Activated CD8-positive, alpha-beta memory T cell treated with anti-CD3 and anti-CD28 coated beads, Interleukin-2, amount 50 U/mL, for 24 hours (primary cell): ENCODE data around the gene CDK19.
"Not testable (repeated sequence)": the region's sequence is repeated elsewhere in the genome, so short reads cannot be mapped to it uniquely, and the experiment has no call there.

ENCODE experiments used
- DNase-seq: peaks from one replicate; pipeline ENCODE4 v3.0.0-alpha.2; 2020; ENCODE audit errors: extremely low read depth

Gene CDK19

DNA sequence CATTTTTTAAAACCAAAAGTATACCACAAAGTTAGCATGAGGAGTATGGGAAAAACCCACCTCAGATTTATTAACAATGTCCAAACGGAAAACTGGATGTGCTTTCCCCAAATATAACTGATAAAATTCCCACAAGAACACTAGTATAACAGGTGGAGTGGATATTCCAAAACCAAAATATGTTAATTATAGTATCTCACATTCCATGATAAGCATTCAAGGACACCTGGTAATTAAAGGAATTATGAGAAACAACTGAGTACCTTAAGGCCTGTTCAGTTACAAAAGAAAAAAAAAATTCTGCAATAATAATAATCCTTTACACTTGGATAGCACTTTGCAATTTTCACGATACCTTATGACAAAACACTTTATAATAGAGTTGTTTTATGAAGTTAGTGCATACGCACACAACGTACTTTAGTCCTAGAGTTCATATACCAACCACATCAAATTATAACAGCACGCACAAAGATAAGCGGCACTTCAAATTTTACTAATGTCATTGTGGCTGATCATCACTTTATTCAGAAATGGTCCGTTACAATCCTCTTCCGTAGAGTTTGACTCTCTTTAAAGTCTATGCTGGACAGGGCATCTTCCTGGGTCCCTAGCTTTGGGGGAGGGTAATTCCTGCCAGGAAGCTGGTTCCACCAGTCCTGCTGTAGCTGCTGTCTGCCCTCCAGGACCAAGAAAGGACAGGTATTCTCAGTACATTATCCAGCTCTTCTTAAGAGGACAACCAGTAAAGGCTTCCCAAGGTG lies 1.7 kb downstream of the CDK19 start:
- no peak for DNase-seq

GRCh38 chr6:110812719-110813118 lies 2.5 kb downstream of the CDK19 start:
- no peak for DNase-seq

DNA sequence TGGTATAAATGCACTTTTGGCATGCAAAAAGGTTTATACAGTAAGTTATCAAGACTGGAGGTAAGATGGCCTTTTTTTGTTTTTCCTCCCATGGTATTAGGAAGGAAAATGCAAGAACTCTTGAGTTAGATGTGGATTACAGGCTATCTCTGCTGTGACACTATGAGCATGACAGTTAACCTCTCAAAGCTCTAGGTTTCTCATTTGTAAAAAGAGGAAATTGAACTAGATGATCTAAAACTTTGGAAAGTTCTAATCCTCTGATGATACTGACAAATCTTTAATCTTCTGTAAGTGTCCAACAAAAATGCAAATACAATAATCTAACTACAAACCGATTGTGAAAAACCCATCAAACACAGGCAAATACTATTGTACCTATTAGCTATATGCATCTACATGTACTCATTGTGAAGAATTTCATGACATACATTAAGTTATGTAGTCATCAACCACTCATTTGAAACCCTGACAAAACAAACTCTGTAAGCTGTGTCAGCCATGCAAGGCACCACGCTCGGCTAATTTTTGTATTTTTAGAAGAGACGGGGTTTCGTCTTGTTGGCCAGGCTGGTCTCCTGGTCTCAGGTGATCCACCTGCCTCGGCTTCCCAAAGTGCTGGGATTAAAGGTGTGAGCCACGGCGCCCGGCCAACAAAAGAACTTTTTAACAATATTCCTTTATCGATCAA lies 4.2 kb downstream of the CDK19 start:
- no peak for DNase-seq

DNA sequence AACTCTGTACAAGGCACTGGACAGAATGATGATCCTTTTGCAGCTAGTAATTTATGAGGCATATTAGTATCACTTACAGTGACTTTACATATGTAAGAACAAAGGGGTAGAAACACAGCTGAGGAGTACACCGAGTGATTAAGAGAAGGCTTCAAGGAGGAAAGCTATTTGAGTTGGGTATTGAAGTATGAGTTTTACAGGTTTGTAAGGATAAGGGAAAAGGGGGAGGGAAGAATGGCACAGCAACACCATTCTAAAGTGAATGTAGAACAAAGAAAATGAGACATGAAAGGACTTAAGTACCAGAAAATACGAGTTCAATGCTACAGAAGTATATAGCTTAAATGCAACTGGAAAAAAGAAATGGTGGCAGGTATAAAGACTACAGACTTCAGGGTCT lies 5.5 kb downstream of the CDK19 start:
- no peak for DNase-seq

DNA sequence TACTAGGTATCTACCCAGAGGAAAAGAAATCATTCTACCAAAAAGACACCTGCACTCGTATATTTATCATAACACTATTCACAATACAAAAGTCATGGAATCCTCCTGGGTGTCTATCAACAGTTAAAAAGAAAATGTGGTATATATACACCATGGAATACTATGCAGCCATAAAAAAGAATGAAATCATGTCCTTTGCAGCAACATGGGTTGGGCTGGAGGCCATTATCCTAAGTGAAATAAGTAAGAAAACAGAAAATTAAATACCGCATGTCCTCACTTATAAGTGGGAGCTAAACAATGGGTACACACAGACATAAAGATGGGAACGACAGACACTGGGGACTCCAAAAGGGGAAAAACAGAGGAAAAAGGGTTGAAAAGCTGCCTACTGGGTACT lies 13.1 kb downstream of the CDK19 start:
- DNase-seq, result not testable (repeated sequence)

- DNase-seq, result no peak
These were observed 14.5 kb downstream of the CDK19 start for GRCh38 chr6:110800839-110801196.

GRCh38 chr6:110800196-110800838 lies 15.0 kb downstream of the CDK19 start:
- no peak for DNase-seq

DNA sequence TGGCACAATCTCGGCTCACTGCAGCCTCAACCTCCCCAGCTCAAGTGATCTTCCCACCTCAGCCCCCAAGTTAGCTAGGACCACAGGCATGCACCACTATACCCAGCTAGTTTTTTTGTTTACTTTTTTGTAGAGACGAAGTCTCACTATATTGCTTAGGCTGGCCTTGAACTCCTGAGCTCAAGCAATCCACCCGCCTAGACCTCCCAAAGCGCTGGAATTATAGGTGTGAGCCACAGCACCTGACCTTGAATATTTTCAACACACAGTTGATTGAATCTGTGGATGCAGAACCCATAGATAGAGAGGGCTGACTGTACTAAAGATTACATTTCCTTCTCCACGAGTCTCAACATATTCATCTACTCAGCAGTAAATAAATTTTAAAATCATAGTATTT lies 15.6 kb downstream of the CDK19 start:
- no peak for DNase-seq

- no peak for DNase-seq
These were observed 16.1 kb downstream of the CDK19 start for GRCh38 chr6:110799189-110799588.

DNA sequence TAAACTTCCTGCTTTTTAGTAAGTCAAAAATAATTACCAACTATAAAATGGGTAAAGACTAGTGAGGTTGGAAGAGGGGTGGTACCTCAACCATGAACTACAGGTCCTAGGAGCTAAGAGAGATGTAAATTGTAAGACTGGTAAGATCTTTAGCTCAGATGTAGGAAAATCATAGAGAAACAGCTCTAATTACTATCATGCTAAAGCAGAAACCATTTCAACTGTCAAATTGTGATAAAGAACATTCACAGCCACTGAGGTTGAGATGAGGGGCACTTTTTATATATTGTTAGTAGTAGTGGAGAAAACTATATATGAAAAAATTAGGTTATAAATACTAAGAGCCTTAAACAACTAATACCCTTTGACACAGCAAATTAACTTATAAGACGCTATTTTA lies 20.0 kb downstream of the CDK19 start:
- DNase-seq, result no peak

- DNase-seq, result no peak
These were observed 28.6 kb downstream of the CDK19 start for GRCh38 chr6:110786696-110787095.

DNA sequence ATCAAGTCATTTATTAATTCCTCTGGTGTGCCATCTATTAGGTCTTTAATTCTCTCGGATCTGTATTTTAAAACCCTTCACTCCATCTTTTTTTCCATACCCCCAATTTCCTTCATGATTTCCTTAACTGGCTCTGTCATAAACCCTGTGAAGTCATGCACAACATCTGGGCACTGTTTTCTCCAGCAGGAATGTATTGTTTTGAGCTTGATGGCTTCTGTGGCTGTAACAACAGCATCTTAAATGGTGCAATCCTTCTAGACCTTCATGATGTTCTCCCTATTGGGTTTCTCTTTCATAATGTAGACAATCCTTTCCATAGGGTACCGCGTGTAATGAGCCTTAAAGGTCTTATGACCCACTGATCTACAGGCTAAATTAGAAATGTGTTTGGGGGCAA lies 29.0 kb downstream of the CDK19 start:
- no peak for DNase-seq

DNA sequence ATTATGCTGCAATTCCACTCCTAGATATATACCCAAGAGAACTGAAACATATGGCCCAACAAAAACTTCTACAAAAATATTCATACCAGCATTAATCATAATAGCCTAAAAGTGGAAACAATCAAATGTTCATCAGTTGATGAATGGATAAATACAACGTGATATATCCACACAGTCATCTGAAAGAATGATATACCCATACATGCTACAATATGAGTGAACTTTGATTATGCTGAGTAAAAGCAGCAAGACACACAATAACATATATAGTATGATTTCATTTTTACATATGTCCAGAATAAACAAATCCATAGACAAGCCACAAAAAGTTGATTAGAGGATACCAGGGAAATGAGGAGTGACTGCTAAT lies 30.7 kb downstream of the CDK19 start:
- DNase-seq, result no peak

DNA sequence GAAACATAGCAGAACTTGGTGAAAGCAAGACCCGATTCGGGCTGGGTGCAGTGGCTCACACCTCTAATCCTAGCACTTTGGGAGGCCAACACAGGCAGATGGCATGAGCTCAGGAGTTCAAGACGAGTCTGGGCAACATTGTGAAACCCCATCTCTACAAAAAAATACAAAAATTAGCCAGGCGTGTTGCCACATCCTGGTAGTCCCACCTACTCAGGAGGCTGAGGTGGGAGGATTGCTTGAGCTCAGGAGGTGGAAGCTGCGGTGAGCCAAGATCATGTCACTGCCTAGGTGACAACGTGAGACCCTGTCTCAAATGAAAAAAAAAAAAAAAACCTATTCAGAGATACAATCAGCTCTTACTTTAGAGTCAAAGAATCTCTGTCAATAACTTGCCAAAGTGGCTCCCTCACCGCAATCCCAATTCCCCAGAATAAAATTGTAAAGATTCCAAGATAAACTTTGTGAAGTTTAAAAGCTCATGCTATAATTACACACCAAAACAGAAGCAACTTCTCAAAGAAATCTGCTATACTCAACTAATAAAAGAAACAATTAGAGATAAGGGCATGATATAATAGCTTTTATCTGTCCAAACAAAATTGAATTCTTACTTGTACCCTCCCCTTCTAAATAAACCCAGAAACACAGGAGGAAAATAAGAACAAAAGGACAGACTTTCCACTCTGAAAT lies 33.6 kb downstream of the CDK19 start:
- no peak for DNase-seq

DNA sequence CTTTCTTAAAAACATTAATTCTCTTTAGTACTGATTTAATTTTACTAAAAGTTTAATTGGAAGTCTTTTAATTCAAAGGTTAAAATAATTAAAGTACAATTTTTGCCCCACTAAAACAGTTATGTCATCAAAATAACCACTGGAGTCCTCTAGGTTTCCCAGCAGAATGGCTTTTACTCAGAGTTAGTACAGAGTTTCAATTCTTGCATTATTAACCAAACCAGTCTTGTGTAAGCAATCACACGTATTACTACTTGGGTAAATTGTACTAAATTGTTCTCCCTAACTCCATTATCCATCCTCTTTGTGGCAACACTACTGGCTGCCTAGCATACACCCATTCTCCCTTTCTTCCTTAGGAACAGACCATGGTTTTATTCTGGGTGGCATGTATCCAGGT lies 36.9 kb downstream of the CDK19 start:
- no peak for DNase-seq

- no peak for DNase-seq
These were observed 37.6 kb downstream of the CDK19 start for GRCh38 chr6:110777636-110778035.

DNA sequence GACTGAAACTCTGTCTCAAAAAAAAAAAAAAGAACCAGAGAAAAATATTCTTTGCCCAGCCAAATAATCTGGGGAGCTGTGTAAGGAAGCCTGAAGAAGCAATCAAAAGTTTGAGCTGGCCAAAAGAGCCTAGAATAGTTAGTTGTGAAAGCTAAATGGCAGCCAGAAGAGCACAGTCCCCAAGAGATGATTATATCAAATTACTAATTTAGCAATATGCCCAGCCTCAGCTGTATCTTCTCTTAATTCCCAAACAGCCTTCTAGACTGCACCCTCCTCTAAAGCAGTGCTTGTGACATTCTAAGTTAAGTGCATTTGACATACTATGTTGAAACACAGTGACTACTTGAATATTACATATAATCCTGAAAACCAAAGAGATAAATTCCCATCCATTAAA lies 38.9 kb downstream of the CDK19 start:
- DNase-seq, result no peak

- no peak for DNase-seq
These were observed 45.3 kb downstream of the CDK19 start for GRCh38 chr6:110769923-110770322.

GRCh38 chr6:110768057-110768456 lies 47.2 kb downstream of the CDK19 start:
- no peak for DNase-seq

DNA sequence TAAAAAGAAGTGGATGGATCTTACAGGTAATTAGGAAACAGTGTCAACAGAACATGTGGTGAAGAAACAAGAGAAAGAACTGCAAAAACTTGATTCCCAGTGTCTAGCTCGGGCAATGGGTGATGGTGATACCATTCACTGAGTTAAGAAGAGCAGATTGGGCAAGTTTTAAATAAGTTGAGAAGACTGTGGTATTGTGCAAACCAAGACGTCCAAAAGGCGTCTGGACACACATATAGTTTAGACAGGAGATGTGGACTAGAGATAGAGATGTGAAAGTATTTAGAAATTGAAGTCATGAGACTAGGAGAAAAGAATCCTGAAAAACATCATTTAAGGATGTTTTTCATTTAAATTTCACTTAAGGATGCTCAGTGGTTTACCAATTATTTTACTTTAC lies 53.9 kb downstream of the CDK19 start:
- no peak for DNase-seq

- no peak for DNase-seq
These were observed 54.7 kb downstream of the CDK19 start for GRCh38 chr6:110760589-110760988.

DNA sequence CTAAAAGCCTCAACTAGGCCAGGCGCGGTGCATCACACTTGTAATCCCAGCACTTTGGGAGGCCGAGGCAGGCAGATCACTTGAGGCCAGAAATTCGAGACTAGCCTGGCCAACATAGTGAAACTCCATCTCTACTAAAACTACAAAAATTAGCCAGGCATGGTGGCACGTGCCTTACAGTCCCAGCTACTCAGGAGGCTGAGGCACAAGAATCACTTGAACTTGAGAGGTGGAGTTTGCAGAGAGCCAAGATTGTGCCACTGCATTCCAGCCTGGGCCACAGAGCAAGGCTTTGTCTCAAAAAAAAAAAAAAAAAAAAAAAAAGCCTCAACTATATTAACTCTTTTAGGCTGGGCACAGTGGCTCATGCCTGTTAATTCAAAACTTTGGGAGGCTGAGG lies 55.2 kb downstream of the CDK19 start:
- DNase-seq, result not testable (repeated sequence)

DNA sequence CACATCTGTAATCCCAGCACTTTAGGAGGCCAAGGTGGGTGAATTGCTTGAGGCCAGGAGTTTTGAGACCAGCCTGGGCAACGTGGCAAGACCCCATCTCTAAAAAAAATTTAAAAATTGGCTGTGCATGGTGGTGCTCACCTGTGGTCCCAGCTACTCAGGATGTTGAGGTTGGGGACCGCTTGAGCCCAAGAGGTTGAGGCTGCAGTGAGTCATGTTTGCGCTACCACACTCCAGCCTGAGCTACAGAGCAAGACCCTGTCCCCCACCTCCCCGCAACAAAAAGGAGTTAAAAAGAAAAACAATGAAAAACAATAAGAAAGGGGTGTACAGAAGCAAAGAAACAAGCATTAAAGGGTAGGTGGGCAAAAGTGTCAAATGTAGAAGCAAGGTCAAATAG lies 57.3 kb downstream of the CDK19 start:
- no peak for DNase-seq
